Stimulated activated CD4-positive, alpha-beta T cell treated with anti-CD3 and anti-CD28 coated beads, Interleukin-12 subunit alpha, Interleukin-12 subunit beta, amount 100 ng/mL, for 4 hours (primary cell): Measurements from ENCODE around the gene ETF1.
"Not testable (repeated sequence)": the region's sequence is repeated elsewhere in the genome, so short reads cannot be mapped to it uniquely, and the experiment has no call there.

Experiments used
- DNase-seq: peaks from one replicate; pipeline ENCODE4 v3.0.0-alpha.2; 2020

Gene ETF1

GRCh38 chr5:138528208-138528607 lies 14.8 kb downstream of the ETF1 start:
- no peak for DNase-seq

- DNase-seq, result no peak
Measured at GRCh38 chr5:138527170-138527569, 15.9 kb downstream of the ETF1 start.

GRCh38 chr5:138523406-138523805 lies 19.6 kb downstream of the ETF1 start:
- DNase-seq, result no peak

GRCh38 chr5:138520971-138521370 lies 22.1 kb downstream of the ETF1 start:
- DNase-seq, result no peak

GRCh38 chr5:138517437-138517836 lies 25.6 kb downstream of the ETF1 start:
- DNase-seq, result no peak

GRCh38 chr5:138515556-138516245 lies 27.3 kb downstream of the ETF1 start:
- no peak for DNase-seq

- DNase-seq, result no peak
Measured at GRCh38 chr5:138514021-138514420, 29.0 kb downstream of the ETF1 start.

GRCh38 chr5:138508958-138509357 lies 34.1 kb downstream of the ETF1 start:
- no peak for DNase-seq

- DNase-seq, result not testable (repeated sequence)
Measured at GRCh38 chr5:138507485-138507884, 35.6 kb downstream of the ETF1 start.

- no peak for DNase-seq
Measured at GRCh38 chr5:138506370-138507306, 36.4 kb downstream of the ETF1 start.

- DNase-seq, result no peak
Measured at GRCh38 chr5:138504799-138505198, 38.2 kb downstream of the ETF1 start.

GRCh38 chr5:138503487-138504270 lies 39.4 kb downstream of the ETF1 start:
- no peak for DNase-seq

- DNase-seq, result no peak
Measured at GRCh38 chr5:138502521-138502920, 40.5 kb downstream of the ETF1 start.

GRCh38 chr5:138502121-138502520 lies 40.9 kb downstream of the ETF1 start:
- DNase-seq, result no peak

GRCh38 chr5:138498376-138498775 lies 44.7 kb downstream of the ETF1 start:
- DNase-seq, result no peak

- DNase-seq, result no peak
Measured at GRCh38 chr5:138495351-138495750, 47.7 kb downstream of the ETF1 start.

GRCh38 chr5:138492560-138493045 lies 50.4 kb downstream of the ETF1 start:
- DNase-seq, result no peak

GRCh38 chr5:138491669-138492559 lies 51.1 kb downstream of the ETF1 start:
- DNase-seq, result peak; percentile 80

GRCh38 chr5:138491284-138491648 lies 51.8 kb downstream of the ETF1 start:
- DNase-seq, result no peak

- no peak for DNase-seq
Measured at GRCh38 chr5:138490648-138491283, 52.3 kb downstream of the ETF1 start.

- DNase-seq, result no peak
Measured at GRCh38 chr5:138489683-138490061, 53.4 kb downstream of the ETF1 start.

- DNase-seq, result no peak
Measured at GRCh38 chr5:138488481-138488945, 54.5 kb downstream of the ETF1 start.
